ENCODE measurements around the gene CEP192.

GRCh38 chr18:13108330-13108729 lies 117.2 kb downstream of the CEP192 start:
- TF ChIP-seq POLR2A (IDR thresholded peaks at IDR 0.05) (no peak), CTCF (IDR thresholded peaks at IDR 0.05) (no peak)
